GM19467 (cell line): ENCODE measurements around the gene PADI1.
"Not testable (repeated sequence)": the region's sequence is repeated elsewhere in the genome, so short reads cannot be mapped to it uniquely, and the experiment has no call there.

Experiments used
- ATAC-seq: cut with Tn5 transposase; IDR thresholded peaks from one replicate; pipeline ENCODE4 v1.9.1; 2021; ENCODE audit warnings: mild to moderate bottlenecking, moderate library complexity; ENCODE audit not compliant: unreplicated experiment

PADI1 gene

DNA sequence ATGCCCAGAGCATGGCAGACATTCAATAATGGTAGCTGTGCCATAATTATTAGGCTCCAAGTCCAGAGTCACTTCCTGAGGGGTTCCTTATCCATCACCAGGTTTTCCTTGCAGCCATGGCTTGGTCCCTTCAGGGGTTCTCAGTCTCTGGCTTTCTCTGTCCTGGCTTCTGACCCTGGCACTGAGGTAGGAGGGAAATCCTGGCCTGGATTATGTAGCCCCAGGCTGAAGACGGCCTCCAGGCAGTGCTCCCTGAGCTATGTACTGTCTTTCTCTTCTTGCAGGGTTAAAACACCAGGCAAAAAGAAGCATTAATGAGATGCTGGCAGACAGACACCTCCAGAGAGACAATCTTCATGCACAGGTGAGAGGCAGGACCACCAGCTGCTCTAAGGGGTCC is 34.5 kb downstream of the PADI1 start:
- no peak for ATAC-seq

DNA sequence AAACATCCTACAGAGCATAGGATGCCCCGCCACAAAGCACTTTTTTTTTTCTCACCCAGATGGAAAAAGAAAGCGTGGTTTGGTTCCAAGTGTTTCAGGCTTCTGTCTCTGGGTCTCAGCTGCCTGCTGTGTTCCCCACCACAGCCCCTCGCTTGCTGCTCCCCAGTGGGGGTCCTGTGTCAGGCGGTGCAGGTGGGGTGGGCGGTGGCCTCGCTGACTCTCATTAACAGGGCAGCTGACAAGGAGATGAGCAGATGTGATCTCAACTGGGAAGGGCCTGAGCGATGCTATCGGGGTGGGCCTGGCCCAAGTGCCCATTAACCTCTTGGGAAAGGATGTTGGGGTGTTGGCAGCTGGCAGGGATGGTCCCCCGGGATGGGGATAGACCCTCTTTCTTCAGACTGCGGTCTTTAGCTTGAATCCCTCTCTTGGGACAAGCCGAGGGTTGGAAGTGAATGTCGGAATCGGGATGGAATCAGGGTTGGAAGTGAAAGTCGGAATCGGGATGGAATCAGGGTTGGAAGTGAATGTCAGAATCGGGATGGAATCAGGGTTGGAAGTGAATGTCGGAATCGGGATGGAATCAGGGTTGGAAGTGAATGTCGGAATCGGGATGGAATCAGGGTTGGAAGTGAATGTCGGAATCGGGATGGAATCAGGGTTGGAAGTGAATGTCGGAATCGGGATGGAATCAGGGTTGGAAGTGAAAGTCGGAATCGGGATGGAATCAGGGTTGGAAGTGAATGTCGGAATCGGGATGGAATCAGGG is 36.3 kb downstream of the PADI1 start:
- ATAC-seq: not testable (repeated sequence)

DNA sequence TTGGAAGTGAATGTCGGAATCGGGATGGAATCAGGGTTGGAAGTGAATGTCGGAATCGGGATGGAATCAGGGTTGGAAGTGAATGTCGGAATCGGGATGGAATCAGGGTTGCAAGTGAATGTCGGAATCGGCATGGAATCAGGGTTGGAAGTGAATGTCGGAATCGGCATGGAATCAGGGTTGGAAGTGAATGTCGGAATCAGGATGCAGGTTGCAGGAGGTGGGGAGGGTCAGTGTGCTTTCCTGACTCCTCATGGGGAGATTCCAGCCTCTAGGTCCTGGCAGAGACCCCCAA is 36.8 kb downstream of the PADI1 start:
- not testable (repeated sequence) for ATAC-seq

DNA sequence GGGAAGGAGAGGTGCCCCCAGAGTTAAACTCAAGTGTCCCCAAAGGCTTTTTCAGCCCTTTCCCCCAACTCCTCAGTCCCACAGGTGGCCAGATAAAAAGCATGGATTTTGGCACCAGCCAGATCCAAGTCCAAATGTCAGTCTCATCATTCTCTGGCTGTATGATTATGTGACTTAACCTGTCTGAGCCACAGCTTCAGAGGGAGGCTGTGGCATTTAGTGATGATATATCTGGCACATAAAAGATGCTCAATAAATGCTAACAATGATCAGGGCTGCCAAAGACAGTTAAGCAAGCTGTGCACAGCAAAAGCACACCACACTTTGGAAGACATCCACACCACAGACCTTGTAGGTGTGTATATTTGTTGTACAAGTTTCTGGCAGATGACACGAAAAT is 38.3 kb downstream of the PADI1 start:
- ATAC-seq: no peak

DNA sequence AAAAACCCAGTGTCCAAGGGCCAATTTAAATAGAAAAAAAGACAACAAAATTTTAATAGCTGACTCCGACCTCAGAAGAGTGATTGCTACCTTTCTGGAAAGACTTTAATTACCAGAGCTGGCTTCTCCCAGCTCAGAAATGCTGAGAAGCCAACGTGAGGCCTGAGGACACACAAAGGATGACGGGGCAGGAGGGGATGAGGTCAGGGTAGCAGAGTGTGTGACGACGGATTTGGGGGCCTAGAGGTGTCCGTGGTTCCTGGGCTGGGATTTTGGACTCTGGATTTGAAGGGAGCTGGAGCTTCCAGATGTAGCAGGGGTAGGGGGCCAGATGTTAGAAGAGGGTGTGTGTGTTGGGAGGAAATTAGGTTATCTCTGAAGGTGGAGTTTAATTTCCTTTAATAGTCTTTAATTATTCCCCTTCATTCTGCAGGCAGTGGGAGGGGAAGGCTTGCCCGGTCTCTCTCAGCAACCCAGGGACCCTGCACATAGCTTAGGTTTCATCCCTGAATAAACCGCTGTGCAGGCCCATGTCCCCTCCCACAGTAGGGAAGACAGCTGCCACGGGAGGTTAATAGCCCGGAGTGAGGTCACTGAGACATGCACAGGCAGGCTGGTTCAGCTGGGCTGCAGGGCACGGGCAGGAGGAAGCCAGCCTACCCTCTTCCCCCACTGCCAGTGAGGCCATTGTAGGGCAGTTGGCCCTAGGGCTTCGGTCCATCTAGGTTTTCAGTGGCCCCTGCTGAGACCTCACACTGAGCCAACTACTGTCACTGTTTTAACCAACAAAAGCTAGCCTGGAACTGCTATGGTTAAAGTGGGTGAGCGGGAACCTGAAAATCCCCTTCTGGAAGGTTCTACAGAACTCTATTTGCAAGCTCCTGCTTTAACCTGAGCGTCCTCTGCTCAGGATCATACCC is 40.2 kb downstream of the PADI1 start:
- no peak for ATAC-seq

DNA sequence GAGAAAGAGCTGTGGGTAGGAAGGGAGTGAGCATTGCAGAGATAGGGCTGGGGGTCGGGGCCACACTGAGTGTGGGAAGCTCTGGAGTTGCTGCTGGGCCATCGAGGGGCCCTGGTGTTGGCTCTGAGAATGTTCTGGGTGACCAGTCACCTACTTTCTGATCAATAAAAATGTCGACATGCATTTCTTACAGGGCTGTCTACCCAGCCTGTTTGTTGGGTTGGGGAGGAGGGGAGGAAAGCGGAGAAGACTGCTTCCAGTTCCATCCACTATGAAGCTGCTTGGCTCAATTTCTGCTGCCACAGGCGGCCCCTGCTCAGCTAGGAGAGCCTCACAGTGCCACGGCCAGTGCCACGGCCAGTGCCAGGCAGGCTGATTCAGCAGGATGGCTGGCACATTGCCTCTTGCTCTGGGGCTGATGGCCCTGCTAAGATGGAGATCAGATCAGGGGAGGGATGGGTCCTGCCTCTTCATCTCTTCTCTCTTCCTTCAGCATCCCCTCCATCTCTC is 40.9 kb downstream of the PADI1 start:
- ATAC-seq: no peak

DNA sequence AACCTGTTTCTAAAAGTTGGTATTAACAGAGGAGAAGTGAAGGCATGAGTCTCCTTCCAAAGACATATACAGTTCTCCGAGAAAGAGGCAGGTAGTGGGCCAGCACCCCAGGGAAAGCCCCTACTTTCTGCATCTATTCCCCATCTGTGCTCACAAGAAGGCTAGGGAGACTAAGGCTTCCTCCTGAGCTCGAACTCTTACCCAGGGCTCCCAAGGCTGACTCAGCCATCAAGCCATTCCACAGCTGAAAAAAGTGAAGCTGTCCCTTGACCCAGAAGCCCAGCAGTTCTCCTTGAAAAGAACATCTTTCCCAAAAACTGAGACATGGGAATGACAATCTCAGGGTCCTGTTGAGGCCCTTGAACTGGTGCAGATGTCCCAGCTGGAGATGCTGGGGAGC is 42.0 kb downstream of the PADI1 start:
- ATAC-seq: no peak

DNA sequence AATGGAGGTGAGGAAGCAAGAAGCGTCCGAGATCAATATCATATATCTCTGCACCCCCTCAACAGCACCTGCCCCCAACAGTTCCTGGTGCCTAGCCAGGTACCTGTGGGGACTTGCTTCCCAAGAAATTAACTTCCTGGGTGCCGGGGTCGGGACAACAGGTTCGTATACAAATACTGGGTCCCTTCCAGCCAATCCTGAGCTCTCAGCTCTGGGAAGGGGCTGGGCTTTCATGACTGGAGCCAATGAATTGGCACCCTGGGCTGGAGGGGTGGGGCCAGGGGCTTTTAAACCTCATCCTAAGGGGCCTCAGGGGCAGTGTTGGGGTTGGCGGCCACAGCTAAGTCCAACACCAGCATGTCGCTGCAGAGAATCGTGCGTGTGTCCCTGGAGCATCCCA is 43.9 kb downstream of the PADI1 start, which contains the start of gene PADI3:
Gene PADI3 (plus strand): TSS at position 318 of the 400 bp plus-strand sequence. CDS start 40 bp downstream, at position 358.
- ATAC-seq: no peak

DNA sequence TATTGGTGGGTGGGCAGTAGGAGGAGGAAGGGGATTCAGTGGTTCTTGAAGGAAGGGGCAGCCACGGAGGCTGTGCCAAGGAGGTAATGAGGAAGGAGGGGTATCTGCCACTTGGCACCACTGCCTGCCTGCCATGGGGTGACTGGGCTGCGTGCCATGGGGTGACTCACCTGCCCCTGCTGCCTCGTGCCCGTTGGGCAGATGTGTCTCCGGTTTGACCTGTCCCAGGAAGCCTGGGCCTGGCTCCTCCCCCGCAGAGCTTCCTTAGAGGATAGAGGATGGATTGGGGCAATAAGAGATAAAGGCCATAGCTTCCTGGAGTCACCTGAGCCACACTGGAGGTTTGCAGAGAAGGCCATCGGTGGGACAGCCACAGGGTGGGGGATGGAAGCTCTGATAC is 45.7 kb downstream of the PADI1 start:
- ATAC-seq: no peak

DNA sequence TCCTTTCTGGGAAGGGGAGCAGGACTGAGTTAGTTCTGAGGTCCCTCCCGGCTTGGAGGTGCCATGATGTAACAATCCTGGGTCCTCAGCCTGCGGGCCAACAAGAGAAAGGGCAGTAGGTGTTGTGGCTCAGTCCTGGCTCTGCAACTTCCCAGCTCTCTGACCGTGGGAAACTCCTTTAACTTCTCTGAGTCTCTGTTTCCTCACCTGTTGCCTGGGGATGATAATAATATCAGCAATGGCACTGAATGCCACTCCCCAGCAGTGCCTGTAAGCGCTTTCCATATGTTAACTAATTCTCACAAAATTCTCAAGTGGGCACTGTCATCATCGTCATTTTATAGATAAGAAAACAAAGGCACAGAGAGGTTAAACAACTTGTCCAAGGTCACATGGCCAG is 46.3 kb downstream of the PADI1 start:
- no peak for ATAC-seq

DNA sequence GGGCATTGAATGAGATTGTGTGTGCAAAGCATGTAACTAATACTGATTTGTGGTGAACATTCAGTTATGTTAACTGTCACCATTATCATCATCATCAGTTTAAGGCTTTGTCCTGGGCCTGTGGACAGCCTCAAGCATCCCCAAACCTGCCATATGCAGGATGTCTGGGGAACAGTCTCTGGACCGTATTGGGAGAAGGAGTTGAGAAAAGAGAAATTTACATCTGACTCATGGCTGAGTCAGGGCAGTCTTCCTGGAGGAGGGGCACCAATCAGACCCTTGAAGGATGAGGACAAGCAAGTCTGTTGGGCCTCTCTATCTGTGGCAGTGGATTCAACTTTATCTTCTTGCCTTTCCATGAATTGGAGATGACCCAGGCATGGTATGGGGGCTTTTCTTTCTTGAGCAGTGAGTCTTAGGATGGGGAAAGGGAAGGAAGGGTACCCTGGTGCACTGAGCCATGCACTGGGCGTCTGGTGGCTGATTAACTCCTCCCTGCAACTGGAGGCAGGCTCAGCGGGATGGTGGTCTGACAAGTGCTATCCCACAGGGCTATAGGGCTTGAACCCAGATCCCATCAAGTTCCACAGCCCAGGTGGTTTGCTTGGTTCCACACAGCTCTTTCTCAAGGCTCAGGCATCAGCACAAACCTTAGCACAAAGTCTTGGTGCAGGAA is 46.9 kb downstream of the PADI1 start:
- ATAC-seq: no peak

DNA sequence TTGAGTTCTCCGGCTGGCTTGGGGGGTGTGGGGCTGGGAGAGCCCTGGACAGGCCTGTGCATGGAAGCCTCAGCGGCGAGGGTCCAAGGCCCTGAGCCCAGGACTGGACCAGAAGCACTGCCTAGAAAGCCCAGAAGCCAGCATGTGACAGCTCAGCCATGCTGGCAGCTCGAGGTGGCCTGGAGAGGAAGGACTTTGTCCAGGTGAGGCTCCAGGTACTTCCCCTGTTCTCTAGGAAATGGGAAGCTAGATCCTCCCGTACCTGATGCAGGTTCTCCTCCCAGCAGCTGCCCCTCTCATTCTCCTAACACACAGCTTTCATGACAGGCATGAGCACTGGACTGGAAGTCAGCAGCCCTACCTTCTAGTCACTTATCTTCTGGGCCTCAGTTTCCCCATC is 50.4 kb downstream of the PADI1 start:
- no peak for ATAC-seq

DNA sequence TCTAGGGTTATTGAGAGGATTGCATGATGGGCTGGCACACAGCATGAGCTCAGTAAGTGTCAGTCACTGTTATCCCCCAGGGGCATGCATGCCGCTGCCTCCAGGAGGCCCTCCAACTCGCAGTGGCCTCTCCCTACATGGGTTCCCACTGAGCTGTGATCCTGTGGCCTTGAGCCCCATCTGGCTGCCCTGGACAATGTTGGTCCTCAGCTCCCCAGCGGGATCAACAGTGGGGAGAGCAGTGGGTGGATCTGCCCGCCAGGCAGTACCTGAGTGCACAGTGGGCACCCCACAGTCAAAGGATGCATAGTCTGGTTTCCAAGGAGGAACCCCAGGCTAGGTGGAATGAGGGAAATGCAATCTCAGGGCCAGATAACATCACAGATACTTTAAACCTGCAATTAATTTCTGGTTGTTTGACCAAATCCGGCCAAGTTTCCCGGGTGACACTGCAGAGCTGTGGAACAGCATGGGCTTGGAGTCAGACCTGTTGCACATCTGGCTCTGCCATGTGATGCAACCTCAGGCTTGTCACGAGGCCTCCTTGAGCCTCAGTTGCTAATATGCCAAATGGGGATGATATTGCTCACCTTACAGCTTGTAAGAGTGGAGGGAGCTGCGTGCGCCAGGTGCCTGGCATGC is 53.3 kb downstream of the PADI1 start:
- ATAC-seq: no peak

DNA sequence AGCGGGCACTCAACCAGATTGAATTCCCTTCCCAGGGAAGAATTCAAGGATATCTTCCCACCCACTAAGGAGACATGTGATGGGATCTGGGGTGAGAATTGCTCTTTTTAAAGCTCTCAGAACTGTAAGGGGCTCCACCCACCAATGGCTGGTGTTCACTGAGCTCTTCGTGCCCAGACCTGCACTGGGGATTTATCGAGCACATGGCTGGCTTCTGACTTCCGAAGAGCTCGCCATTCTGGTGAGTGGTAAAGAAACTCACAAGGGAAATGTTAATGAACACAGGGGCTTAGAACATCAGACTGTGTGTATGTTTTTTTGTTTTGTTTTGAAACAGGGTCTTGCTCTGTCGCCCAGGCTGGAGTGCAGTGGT is 53.8 kb downstream of the PADI1 start:
- no peak for ATAC-seq

DNA sequence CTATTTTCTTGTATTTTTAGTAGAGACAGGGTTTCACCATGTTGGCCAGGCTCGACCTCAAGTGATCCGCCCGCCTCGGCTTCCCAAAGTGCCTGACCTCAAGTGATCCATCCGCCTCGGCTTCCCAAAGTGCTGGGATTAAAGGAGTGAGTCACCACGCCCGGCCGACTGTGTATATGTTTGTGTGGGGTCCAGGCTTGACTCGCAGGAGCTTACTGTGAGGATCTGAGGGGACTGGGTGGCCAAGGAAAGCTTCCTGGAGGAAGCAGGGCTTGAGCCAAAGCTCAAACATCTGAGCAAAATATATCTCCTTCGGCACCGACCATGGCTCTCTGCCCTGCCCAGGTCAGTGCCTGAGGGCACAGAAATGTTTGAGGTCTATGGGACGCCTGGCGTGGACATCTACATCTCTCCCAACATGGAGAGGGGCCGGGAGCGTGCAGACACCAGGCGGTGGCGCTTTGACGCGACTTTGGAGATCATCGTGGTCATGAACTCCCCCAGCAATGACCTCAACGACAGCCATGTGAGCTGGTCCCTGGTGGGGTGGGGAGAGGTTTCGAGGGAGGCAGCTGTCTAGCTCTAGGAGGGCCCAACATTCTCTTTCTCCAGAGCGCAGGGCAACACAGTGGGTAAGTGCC is 54.4 kb downstream of the PADI1 start:
- no peak for ATAC-seq

DNA sequence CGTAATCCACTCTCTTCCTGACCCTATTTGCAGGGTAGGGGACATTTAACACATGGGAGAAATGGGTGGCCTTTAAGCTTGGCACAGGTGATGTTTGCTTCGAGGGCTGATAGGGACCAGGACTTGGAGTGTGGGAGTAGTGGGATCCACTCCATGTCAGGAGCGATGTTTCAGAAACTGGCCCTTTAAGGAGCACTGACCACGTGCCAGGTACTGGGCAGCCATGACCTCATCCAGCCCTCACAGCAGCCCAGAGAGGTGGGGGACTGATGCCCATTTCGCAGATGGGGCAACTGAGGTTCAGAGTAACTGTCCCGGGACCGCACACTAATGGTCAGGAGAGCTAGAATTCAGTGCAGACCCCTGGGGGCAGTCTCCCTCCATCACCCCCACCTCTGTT is 55.3 kb downstream of the PADI1 start:
- ATAC-seq: no peak

DNA sequence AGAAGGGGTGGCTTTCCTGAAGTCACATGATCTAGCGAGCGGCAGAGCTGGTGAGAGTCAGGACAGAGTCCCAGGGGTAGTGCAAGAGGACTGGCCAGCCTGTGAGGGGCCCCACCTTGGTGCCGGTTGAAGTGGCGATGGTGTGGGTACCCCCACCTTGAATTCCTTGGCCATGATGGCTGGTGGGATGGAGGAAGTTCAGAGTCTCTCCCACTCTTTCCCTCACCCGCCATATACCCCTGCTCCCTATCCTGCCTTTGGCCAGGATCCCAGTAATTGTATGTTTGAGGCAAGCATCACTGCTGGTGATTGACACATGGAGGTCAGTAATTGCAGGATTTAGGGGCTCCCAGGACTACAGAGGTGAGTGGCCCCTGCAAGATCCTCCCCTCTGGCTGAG is 55.8 kb downstream of the PADI1 start:
- no peak for ATAC-seq

DNA sequence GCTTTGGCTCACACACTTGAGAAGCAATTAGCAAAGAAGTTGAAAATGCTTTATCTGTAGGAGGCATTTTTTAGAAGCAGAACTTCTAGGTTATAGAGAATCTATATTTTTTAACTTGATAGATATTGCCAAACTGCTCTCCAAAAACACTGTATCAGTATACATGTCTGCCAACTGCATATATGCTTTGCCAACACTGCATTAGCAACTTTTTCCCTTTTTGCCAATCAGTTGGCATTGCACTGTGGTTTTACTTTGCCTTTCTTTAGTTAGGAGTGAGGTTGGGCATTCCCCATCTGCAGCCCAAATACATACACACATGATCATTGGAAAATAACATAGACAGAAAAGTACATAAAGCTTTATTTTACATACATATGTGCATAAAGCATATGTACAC is 59.0 kb downstream of the PADI1 start:
- no peak for ATAC-seq

DNA sequence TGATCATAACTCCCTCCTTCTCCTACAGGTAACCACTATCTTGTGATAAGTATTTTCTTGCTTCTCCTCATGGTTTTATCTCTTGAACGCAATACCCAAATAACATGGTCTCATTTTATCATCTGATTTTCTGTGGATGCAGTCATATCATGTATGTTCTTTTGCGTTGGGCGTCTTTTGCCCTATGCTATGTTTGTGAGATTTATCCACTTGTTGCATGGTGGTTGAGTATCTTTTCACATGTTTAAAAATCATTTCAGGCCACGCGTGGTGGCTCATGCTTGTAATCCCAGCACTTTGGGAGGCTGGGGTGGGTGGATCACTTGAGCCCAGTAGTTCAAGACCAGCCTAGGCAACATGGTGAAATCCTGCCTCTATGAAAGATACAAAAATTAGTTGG is 59.5 kb downstream of the PADI1 start:
- no peak for ATAC-seq

DNA sequence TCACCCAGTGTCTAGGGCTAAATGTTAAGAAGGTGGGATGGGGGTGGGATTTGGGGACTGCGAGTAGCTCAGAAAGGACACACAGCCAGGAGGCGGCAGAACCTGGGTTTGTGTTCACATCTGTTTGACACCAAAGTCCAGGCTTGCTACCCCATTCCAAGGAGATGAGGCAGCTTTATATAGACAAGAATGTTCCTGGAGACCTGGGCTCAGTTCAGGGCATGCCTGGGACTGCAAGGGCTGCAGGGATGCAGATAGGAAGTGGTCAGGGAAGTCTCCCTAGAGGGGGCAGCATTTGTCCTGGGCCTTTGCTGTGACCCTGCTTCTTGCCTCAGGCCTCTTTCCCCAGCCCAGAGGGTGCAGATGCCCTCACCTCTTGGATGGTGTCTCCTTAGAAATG is 60.2 kb downstream of the PADI1 start:
- ATAC-seq: no peak

DNA sequence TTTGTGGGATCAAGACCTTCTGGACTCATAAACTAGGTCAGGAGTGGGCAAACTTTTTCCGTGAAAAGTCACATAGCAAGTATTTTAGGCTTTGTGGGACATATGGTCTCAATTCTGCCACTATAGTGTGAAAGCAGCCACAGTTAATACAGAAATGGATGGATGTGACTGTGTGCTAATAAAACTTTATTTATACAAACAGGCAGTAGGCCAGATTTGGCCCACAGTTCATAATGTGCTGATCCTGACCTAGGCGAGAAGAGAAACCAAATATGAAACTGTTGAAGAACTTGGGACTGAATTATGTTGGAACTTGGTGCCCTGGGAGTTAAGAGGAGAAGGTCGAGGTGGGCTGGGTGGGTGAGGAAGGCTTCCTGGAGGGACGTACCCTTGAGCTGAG is 61.0 kb downstream of the PADI1 start:
- no peak for ATAC-seq
